Tibial nerve (tissue), 4 donors: ENCODE measurements around the gene OGFOD3. TPM values are rescaled to one million over a fixed set of nuclear protein-coding genes. Genes with fewer than 3 reads are reported as not detected.
"Not testable (repeated sequence)": the region's sequence is repeated elsewhere in the genome, so short reads cannot be mapped to it uniquely, and the experiment has no call there.

Experiments
- DNase-seq, 2 donors: peaks; one replicate each; pipeline ENCODE4 v3.0.0-alpha.2; 2019; ENCODE audit warnings: low spot score in 2 of 2
- H3K27ac ChIP-seq, 4 donors: fragments of 200-600 bp; sonication (generic) in 3 of 4; one replicate each; pipeline ENCODE4 v1.5.1; 2017 to 2019; ENCODE audit warnings: mild to moderate bottlenecking in 1 of 4
- H3K27me3 ChIP-seq, 2 donors: fragments of 200-600 bp; sonication (generic) in 1 of 2; one replicate each; pipeline versions ENCODE4 v1.5.1 to v1.6.0; 2017 to 2019
- H3K36me3 ChIP-seq, 3 donors: fragments of 200-600 bp; sonication (generic); one replicate each; pipeline ENCODE4 v1.5.1; 2018 to 2019
- H3K4me1 ChIP-seq, 4 donors: fragments of 200-600 bp; sonication (generic) in 3 of 4; one replicate each; pipeline ENCODE4 v1.5.1; 2017 to 2019
- H3K4me3 ChIP-seq, 4 donors: fragments of 200-600 bp; sonication (generic) in 3 of 4; one replicate each; pipeline ENCODE4 v1.5.1; 2017 to 2019; ENCODE audit warnings: mild to moderate bottlenecking in 1 of 4, moderate library complexity in 1 of 4
- H3K9me3 ChIP-seq, 4 donors: fragments of 200-600 bp; sonication (generic) in 3 of 4; one replicate each; pipeline ENCODE4 v1.5.1; 2017 to 2019
- EP300 ChIP-seq, 2 donors: sonication (generic); formaldehyde crosslinking; IDR thresholded peaks; one replicate each; pipeline ENCODE4 v1.6.1; 2017; ENCODE audit warnings: antibody characterized with exemption in 2 of 2, mild to moderate bottlenecking in 1 of 2
- POLR2A ChIP-seq, 2 donors: fragments of 450-650 bp; IDR thresholded peaks; one replicate each; pipeline ENCODE4 v1.6.1; 2017; ENCODE audit warnings: antibody characterized with exemption in 2 of 2, mild to moderate bottlenecking in 2 of 2, moderate library complexity in 2 of 2
- WGBS, 2 donors: methylation state at CpG; one replicate each; pipeline ENCODE4 v1.1.5; 2018; 5-methylcytosine and 5-hydroxymethylcytosine counted together
- total RNA-seq, 4 donors: library from RNA; depleted of rRNA; stranded (reverse); fragments of >200 nt; gene quantifications; one replicate each; pipeline ENCODE4 v1.1.0, GENCODE V29; 2016
- TF ChIP-seq, protein P1 (sequence below), 5 experiments: fragments of 200-600 bp in 3 of 5; fragments of 450-650 bp in 2 of 5; sonication (generic) in 3 of 5; IDR thresholded peaks; one replicate each; pipeline ENCODE4 v1.5.1; 2016 to 2019; ENCODE audit warnings: antibody characterized with exemption in 5 of 5, mild to moderate bottlenecking in 3 of 5, moderate library complexity in 2 of 5

Gene OGFOD3
- total RNA-seq, 4 donors from 2014 or later, result 23.7 to 51.6 (median 40.7) TPM

DNA sequence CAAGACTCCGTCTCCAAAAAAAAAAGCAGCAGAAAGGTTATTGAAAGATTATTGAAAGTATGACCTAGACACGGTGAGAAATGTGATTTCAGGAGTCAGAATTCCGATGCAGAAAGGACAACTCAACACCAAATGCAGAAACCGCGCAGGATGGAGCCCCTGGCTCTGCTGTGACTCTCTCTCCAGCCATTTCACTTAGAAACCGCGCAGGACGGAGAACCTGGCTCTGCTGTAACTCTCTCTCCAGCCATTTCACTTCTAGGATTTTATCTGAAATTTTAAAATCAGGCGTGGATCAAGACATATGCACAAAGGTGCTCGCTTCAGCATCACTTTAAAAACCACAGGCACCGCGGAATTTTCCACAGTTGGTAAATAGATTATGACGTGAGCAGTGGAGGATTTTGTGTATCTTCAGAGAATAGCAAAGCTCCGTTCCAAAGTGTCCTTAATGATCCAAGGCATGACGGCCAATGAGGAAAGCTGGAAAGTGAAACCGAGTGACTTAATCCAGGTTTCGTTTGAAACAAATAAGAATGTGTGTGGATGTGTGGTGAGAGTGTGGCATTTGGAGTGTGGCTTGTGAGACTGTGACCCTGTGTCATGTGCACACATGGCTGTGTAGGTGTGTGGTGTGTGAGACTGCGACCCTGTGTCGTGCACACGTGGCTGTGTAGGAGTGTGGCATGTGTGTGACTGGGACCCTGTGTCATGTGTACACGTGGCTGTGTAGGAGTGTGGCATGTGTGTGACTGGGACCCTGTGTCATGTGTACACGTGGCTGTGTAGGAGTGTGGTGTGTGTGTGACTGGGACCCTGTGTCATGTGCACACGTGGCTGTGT is 37.3 kb downstream of the OGFOD3 start:
- no peak for DNase-seq
- Histone ChIP-seq H3K27ac (no peak overlapping the region), H3K9me3 (no peaks in the 10 kb centered on the region), H3K4me3 (no peak overlapping the region), H3K27me3 (peaks cover 0 to 63% of the 10 kb centered on the region in 2 donors), H3K4me1 (peaks cover 0 to 22% (median 2%) of the 10 kb centered on the region in 4 donors), H3K36me3 (no peaks in the 10 kb centered on the region)
- WGBS, 2 donors, result 54 to 59% methylated on average over 23 of the region's 23 CpGs
- TF ChIP-seq POLR2A (IDR thresholded peaks at IDR 0.05), result no peak
- no peak for TF ChIP-seq EP300 (IDR thresholded peaks at IDR 0.05)
- TF ChIP-seq, protein P1, sequence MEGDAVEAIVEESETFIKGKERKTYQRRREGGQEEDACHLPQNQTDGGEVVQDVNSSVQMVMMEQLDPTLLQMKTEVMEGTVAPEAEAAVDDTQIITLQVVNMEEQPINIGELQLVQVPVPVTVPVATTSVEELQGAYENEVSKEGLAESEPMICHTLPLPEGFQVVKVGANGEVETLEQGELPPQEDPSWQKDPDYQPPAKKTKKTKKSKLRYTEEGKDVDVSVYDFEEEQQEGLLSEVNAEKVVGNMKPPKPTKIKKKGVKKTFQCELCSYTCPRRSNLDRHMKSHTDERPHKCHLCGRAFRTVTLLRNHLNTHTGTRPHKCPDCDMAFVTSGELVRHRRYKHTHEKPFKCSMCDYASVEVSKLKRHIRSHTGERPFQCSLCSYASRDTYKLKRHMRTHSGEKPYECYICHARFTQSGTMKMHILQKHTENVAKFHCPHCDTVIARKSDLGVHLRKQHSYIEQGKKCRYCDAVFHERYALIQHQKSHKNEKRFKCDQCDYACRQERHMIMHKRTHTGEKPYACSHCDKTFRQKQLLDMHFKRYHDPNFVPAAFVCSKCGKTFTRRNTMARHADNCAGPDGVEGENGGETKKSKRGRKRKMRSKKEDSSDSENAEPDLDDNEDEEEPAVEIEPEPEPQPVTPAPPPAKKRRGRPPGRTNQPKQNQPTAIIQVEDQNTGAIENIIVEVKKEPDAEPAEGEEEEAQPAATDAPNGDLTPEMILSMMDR (IDR thresholded peaks at IDR 0.05), result no peak

DNA sequence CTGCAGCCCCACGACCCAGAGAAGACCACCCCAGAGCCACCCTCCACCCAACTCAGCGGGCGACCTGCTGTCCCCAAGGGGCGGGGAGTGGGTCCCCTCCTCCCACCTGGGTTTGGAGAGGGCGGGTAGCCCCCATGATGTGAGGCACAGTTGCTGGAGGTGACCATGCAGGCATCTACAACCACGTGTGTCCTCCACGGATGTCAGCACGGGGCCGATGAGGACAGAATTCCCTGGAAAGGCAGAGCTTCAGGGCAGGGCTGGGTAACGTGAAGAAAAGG is 39.7 kb downstream of the OGFOD3 start:
- Histone ChIP-seq H3K4me3 (no peak overlapping the region), H3K27ac (no peak overlapping the region), H3K4me1 (peaks cover 0 to 8% (median 0%) of the 10 kb centered on the region in 4 donors), H3K27me3 (peaks cover 0 to 65% of the 10 kb centered on the region in 2 donors), H3K9me3 (no peaks in the 10 kb centered on the region), H3K36me3 (no peaks in the 10 kb centered on the region)
- DNase-seq, result no peak
- TF ChIP-seq EP300 (IDR thresholded peaks at IDR 0.05), result no peak
- TF ChIP-seq, protein P1 (IDR thresholded peaks at IDR 0.05), result no peak
- TF ChIP-seq POLR2A (IDR thresholded peaks at IDR 0.05), result no peak
- WGBS, 2 donors, result 70 to 71% methylated on average over 8 to 10 of the region's 10 CpGs

- Histone ChIP-seq H3K4me1 (peaks cover 0 to 8% (median 0%) of the 10 kb centered on the region in 4 donors), H3K9me3 (no peaks in the 10 kb centered on the region), H3K36me3 (no peaks in the 10 kb centered on the region), H3K4me3 (no peak overlapping the region), H3K27ac (no peak overlapping the region), H3K27me3 (peaks cover 0 to 65% of the 10 kb centered on the region in 2 donors)
- WGBS, 2 donors, result 73 to 77% methylated on average over 31 of the region's 31 CpGs
- TF ChIP-seq EP300 (IDR thresholded peaks at IDR 0.05) (no peak), POLR2A (IDR thresholded peaks at IDR 0.05) (no peak)
- TF ChIP-seq, protein P1 (IDR thresholded peaks at IDR 0.05), result no peak
- no peak for DNase-seq
Measured at GRCh38 chr17:82377924-82378740, 40.3 kb downstream of the OGFOD3 start.

DNA sequence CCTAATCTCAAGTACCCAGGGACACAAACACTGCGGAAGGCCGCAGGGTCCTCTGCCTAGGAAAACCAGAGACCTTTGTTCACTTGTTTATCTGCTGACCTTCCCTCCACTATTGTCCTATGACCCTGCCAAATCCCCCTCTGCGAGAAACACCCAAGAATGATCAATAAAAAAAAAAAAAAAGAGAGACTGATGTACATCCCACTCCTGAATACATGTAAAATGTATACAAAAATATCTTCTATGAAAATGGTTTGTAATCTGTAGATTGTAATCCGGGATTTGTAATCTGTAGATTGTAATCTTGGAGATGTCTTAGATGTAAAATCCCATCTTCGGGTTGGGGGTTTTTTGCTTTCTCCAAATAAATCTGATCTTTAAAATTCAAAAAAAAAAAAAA is 41.1 kb downstream of the OGFOD3 start:
- not testable (repeated sequence) for H3K4me3 ChIP-seq, H3K36me3 ChIP-seq, H3K9me3 ChIP-seq, DNase-seq, H3K27ac ChIP-seq
- peaks cover 0 to 67% of the 10 kb centered on the region in 2 donors for H3K27me3 ChIP-seq
- 28 to 59% methylated on average over 3 to 5 of the region's 5 CpGs for WGBS, 2 donors
- peaks cover 0 to 10% (median 0%) of the 10 kb centered on the region in 4 donors for H3K4me1 ChIP-seq

DNA sequence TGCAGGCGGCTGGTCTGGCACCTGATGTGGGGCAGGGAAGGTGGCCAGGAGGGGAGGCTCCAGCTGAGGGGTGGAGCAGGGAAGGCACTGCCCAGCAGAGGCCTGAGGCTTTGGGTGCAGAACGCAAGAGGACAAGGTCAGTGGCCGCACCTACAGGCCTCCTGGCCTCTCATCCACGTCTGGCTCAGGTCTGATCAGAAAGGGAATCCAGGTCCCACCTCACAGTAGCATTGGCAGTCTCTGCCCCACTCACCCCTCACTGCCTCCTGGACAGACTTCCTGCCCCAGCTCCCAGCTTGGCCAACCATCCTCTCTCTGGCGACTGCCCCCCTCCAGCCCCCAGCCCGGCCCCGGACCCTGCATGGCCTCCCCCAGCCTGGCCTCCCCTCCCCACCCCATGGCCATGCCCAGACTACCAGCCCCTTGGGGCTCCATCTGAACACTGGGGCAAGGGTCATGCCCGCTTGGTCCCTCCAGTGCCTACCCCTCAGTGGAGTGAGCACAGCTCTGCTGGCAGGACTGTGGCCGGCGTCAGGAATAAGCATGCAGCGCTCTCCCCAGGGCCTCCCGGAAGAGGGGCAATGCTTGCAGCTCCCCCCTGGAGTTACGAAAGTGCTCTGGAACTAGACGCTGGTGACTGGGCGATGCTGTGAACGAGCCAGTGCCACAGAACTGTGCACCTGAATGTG is 42.2 kb downstream of the OGFOD3 start:
- Histone ChIP-seq H3K27ac (no peak overlapping the region), H3K4me3 (no peak overlapping the region), H3K9me3 (no peaks in the 10 kb centered on the region), H3K27me3 (peaks cover 0 to 75% of the 10 kb centered on the region in 2 donors), H3K36me3 (no peaks in the 10 kb centered on the region), H3K4me1 (peaks cover 0 to 18% (median 2%) of the 10 kb centered on the region in 4 donors)
- DNase-seq, result no peak
- TF ChIP-seq, protein P1 (IDR thresholded peaks at IDR 0.05), result no peak
- no peak for TF ChIP-seq EP300 (IDR thresholded peaks at IDR 0.05)
- no peak for TF ChIP-seq POLR2A (IDR thresholded peaks at IDR 0.05)
- WGBS, 2 donors, result 67 to 82% methylated on average over 16 of the region's 16 CpGs
